GM21528 (cell line): ENCODE measurements around the gene ZNF764.
A peak's percentile ranks its signal among the peaks of the same experiment; 100 is the strongest.
"Not testable (repeated sequence)": the region's sequence is repeated elsewhere in the genome, so short reads cannot be mapped to it uniquely, and the experiment has no call there.

Experiments
- ATAC-seq: cut with Tn5 transposase; IDR thresholded peaks from one replicate; pipeline ENCODE4 v1.9.1; 2021; ENCODE audit warnings: mild to moderate bottlenecking, moderate library complexity; ENCODE audit not compliant: unreplicated experiment, low FRiP score

The ZNF764 gene

GRCh38 chr16:30557957-30558788 lies at the start of gene ZNF764:
TSS of gene ZNF764 (minus strand) at chr16:30558374. CDS start at chr16:30558182, 192 bp downstream.
- ATAC-seq, result peak; percentile 86

GRCh38 chr16:30606004-30606403 lies 47.8 kb upstream of the ZNF764 start:
- ATAC-seq, result no peak

- ATAC-seq, result no peak
These were observed 47.0 kb upstream of the ZNF764 start for GRCh38 chr16:30605158-30605557.

GRCh38 chr16:30604316-30604947 lies 46.3 kb upstream of the ZNF764 start:
- no peak for ATAC-seq

- ATAC-seq, result no peak
These were observed 45.8 kb upstream of the ZNF764 start for GRCh38 chr16:30603945-30604315.

- ATAC-seq, result no peak
These were observed 44.6 kb upstream of the ZNF764 start for GRCh38 chr16:30602616-30603277.

- ATAC-seq, result no peak
These were observed 43.8 kb upstream of the ZNF764 start for GRCh38 chr16:30601966-30602365.

- ATAC-seq, result no peak
These were observed 42.8 kb upstream of the ZNF764 start for GRCh38 chr16:30600929-30601328.

GRCh38 chr16:30600215-30600614 lies 42.0 kb upstream of the ZNF764 start:
- no peak for ATAC-seq

GRCh38 chr16:30592871-30593270 lies 34.7 kb upstream of the ZNF764 start:
- ATAC-seq, result no peak

GRCh38 chr16:30590869-30591268 lies 32.7 kb upstream of the ZNF764 start:
- not testable (repeated sequence) for ATAC-seq

GRCh38 chr16:30589582-30589981 lies 31.4 kb upstream of the ZNF764 start:
- not testable (repeated sequence) for ATAC-seq

GRCh38 chr16:30588651-30589050 lies 30.5 kb upstream of the ZNF764 start:
- no peak for ATAC-seq

- peak; percentile 90 for ATAC-seq
These were observed 27.4 kb upstream of the ZNF764 start, which contains the start of gene ZNF785 for GRCh38 chr16:30585400-30586191. TSS of gene ZNF785 (minus strand) at chr16:30585697. CDS start at chr16:30585611, 86 bp downstream.

- peak; percentile 20 for ATAC-seq
These were observed 26.8 kb upstream of the ZNF764 start for GRCh38 chr16:30585022-30585399.

GRCh38 chr16:30582611-30583340 lies 24.6 kb upstream of the ZNF764 start:
- ATAC-seq, result no peak

- no peak for ATAC-seq
These were observed 23.3 kb upstream of the ZNF764 start for GRCh38 chr16:30581457-30581856.

GRCh38 chr16:30574678-30575077 lies 16.5 kb upstream of the ZNF764 start:
- ATAC-seq, result no peak

GRCh38 chr16:30571445-30572322 lies 13.5 kb upstream of the ZNF764 start, which contains the start of gene ZNF688:
TSS of gene ZNF688 (minus strand) at chr16:30571714. CDS start at chr16:30571629, 85 bp downstream.
- ATAC-seq, result peak; percentile 73
